ENCODE measurements around the gene COL18A1.
"Not testable (repeated sequence)": the region's sequence is repeated elsewhere in the genome, so short reads cannot be mapped to it uniquely, and the experiment has no call there.

Gene COL18A1

GRCh38 chr21:45367402-45368351 lies 37.3 kb upstream of the COL18A1 start:
- H3K4me3 ChIP-seq (ENCODE audit: low read depth, low read length), result no peak overlapping the region
- in situ Hi-C loops (cut with HindIII; ENCODE audit: low sequenced_read_pairs), result no loop called here
- TF ChIP-seq CTCF (IDR thresholded peaks at IDR 0.05; ENCODE audit: low read depth, low read length), result no peak
- no peak for DNase-seq (ENCODE audit: low read depth, low spot score)

- H3K4me3 ChIP-seq (ENCODE audit: low read depth, low read length); DNase-seq (ENCODE audit: low read depth, low spot score); in situ Hi-C loops (cut with HindIII; ENCODE audit: low sequenced_read_pairs): not testable (repeated sequence)
Measured at GRCh38 chr21:45369018-45369417, 35.9 kb upstream of the COL18A1 start.

- DNase-seq (ENCODE audit: low read depth, low spot score), result no peak
- H3K4me3 ChIP-seq (ENCODE audit: low read depth, low read length), result no peak overlapping the region
- in situ Hi-C loops (cut with HindIII; ENCODE audit: low sequenced_read_pairs), result no loop called here
- TF ChIP-seq CTCF (IDR thresholded peaks at IDR 0.05; ENCODE audit: low read depth, low read length), result no peak
Measured at GRCh38 chr21:45370575-45370974, 34.4 kb upstream of the COL18A1 start.

- in situ Hi-C loops (cut with HindIII; ENCODE audit: low sequenced_read_pairs), result no loop called here
- TF ChIP-seq CTCF (IDR thresholded peaks at IDR 0.05; ENCODE audit: low read depth, low read length), result no peak
Measured at GRCh38 chr21:45371081-45371480, 33.9 kb upstream of the COL18A1 start.

GRCh38 chr21:45371655-45372054 lies 33.3 kb upstream of the COL18A1 start:
- in situ Hi-C loops (cut with HindIII; ENCODE audit: low sequenced_read_pairs), result no loop called here
- no peak for DNase-seq (ENCODE audit: low read depth, low spot score)
- no peak overlapping the region for H3K4me3 ChIP-seq (ENCODE audit: low read depth, low read length)
- TF ChIP-seq CTCF (IDR thresholded peaks at IDR 0.05; ENCODE audit: low read depth, low read length), result no peak

More at GRCh38 chr21:45371081-45371480, 33.9 kb upstream of the COL18A1 start:
- no peak for DNase-seq (ENCODE audit: low read depth, low spot score)
- no peak overlapping the region for H3K4me3 ChIP-seq (ENCODE audit: low read depth, low read length)

- TF ChIP-seq CTCF (IDR thresholded peaks at IDR 0.05; ENCODE audit: low read depth, low read length), result no peak
- in situ Hi-C loops (cut with HindIII; ENCODE audit: low sequenced_read_pairs), result no loop called here
- H3K4me3 ChIP-seq (ENCODE audit: low read depth, low read length), result no peak overlapping the region
- DNase-seq (ENCODE audit: low read depth, low spot score), result no peak
Measured at GRCh38 chr21:45372732-45373355, 32.1 kb upstream of the COL18A1 start.
